ENCODE measurements around the gene INSL3.

The INSL3 gene

GRCh38 chr19:17826508-17827056 is 5.3 kb upstream of the INSL3 start:
- TF ChIP-seq ZFX (IDR thresholded peaks at IDR 0.05), result no peak
- TF ChIP-seq CTCF (conservative IDR thresholded peaks at IDR 0.05), result no peak
- no peak overlapping the region for H3K27ac ChIP-seq

- H3K27ac ChIP-seq, result no peak overlapping the region
- no peak for TF ChIP-seq CTCF (conservative IDR thresholded peaks at IDR 0.05)
- TF ChIP-seq ZFX (IDR thresholded peaks at IDR 0.05), result no peak
Observed at GRCh38 chr19:17824339-17824738, 3.0 kb upstream of the INSL3 start.

GRCh38 chr19:17817668-17818363 is 3.5 kb downstream of the INSL3 start:
- H3K27ac ChIP-seq, result no peak overlapping the region
- TF ChIP-seq ZFX (IDR thresholded peaks at IDR 0.05) (no peak), CTCF (conservative IDR thresholded peaks at IDR 0.05) (no peak)

- TF ChIP-seq CTCF (conservative IDR thresholded peaks at IDR 0.05), result no peak
- H3K27ac ChIP-seq, result no peak overlapping the region
Observed at GRCh38 chr19:17812099-17812498, 9.2 kb downstream of the INSL3 start.

- TF ChIP-seq CTCF (conservative IDR thresholded peaks at IDR 0.05) (no peak), ZFX (IDR thresholded peaks at IDR 0.05) (no peak)
- no peak overlapping the region for H3K27ac ChIP-seq
Observed at GRCh38 chr19:17811681-17812080, 9.6 kb downstream of the INSL3 start.

- no peak overlapping the region for H3K27ac ChIP-seq
- TF ChIP-seq ZFX (IDR thresholded peaks at IDR 0.05), result no peak
Observed at GRCh38 chr19:17811103-17811502, 10.2 kb downstream of the INSL3 start.

- no peak overlapping the region for H3K27ac ChIP-seq
- no peak for TF ChIP-seq CTCF (conservative IDR thresholded peaks at IDR 0.05)
- TF ChIP-seq ZFX (IDR thresholded peaks at IDR 0.05), result no peak
Observed at GRCh38 chr19:17807731-17808316, 13.5 kb downstream of the INSL3 start.

Data from C4-2B (cell line).